GM23338 (cell line): Measurements from ENCODE around the gene MANEA. TPM values are rescaled to one million over a fixed set of nuclear protein-coding genes. Genes with fewer than 3 reads are reported as not detected.

Experiments used
- ATAC-seq: fragments of 200-7000 bp; cut with Tn5 transposase; 3 replicates; pipeline ENCODE4 v1.9.1; 2020
- DNase-seq: peaks from one replicate; pipeline ENCODE4 v3.0.0-alpha.2; 2015; ENCODE audit warnings: low spot score
- H2AFZ ChIP-seq: fragments of 200-600 bp; sonication (generic); 2 replicates; pipeline ENCODE4 v1.8.0; 2016; ENCODE audit warnings: antibody characterized with exemption, mild to moderate bottlenecking, moderate library complexity
- H3F3A ChIP-seq: fragments of 200-600 bp; sonication (generic); replicated peaks from 2 replicates; pipeline ENCODE4 v1.8.0; 2017; ENCODE audit warnings: antibody characterized with exemption, mixed run types, low read depth
- H3K27ac ChIP-seq: fragments of 200-600 bp; sonication (generic); 2 replicates; pipeline ENCODE4 v1.6.1; 2016; ENCODE audit warnings: low read depth
- H3K27me3 ChIP-seq: fragments of 200-600 bp; sonication (generic); 2 replicates; pipeline ENCODE4 v1.8.0; 2016; ENCODE audit warnings: mild to moderate bottlenecking, mixed run types, moderate library complexity; ENCODE audit not compliant: insufficient read depth
- H3K36me3 ChIP-seq: fragments of 200-600 bp; sonication (generic); 2 replicates; pipeline ENCODE4 v1.8.0; 2016; ENCODE audit warnings: mild to moderate bottlenecking; ENCODE audit not compliant: insufficient read depth
- H3K4me1 ChIP-seq: fragments of 200-600 bp; sonication (generic); 2 replicates; pipeline ENCODE4 v1.8.0; 2016; ENCODE audit warnings: mild to moderate bottlenecking, moderate library complexity; ENCODE audit not compliant: insufficient read depth
- H3K4me2 ChIP-seq: fragments of 200-600 bp; sonication (generic); 2 replicates; pipeline ENCODE4 v1.7.1; 2017; ENCODE audit warnings: mixed run types
- H3K4me3 ChIP-seq: fragments of 200-600 bp; sonication (generic); 2 replicates; pipeline ENCODE4 v1.6.1; 2016; ENCODE audit warnings: mixed run types
- H3K79me2 ChIP-seq: fragments of 200-600 bp; sonication (generic); replicated peaks from 2 replicates; pipeline ENCODE4 v1.8.0; 2017; ENCODE audit warnings: mild to moderate bottlenecking; ENCODE audit not compliant: insufficient read depth
- H3K9me2 ChIP-seq: fragments of 200-600 bp; sonication (generic); 2 replicates; pipeline ENCODE4 v1.8.0; 2017; ENCODE audit not compliant: insufficient read depth
- H4K20me1 ChIP-seq: fragments of 200-600 bp; sonication (generic); replicated peaks from 2 replicates; pipeline ENCODE4 v1.8.0; 2017; ENCODE audit warnings: mild to moderate bottlenecking; ENCODE audit not compliant: insufficient read depth
- H3K27ac Mint-ChIP-seq: 2 replicates; pipeline ENCODE4 v1.8.0; 2020; ENCODE audit warnings: inconsistent platforms, mild to moderate bottlenecking, moderate library complexity, mixed read lengths
- H3K27me3 Mint-ChIP-seq: 3 replicates; pipeline ENCODE4 v1.8.0; 2022; ENCODE audit warnings: low read depth, mild to moderate bottlenecking, moderate library complexity, mixed read lengths, inconsistent platforms; ENCODE audit not compliant: insufficient read depth, poor library complexity
- H3K36me3 Mint-ChIP-seq: 3 replicates; pipeline ENCODE4 v1.8.0; 2021; ENCODE audit warnings: low read depth, mild to moderate bottlenecking, inconsistent platforms, moderate library complexity, mixed read lengths
- H3K4me1 Mint-ChIP-seq: 3 replicates; pipeline ENCODE4 v1.8.0; 2020; ENCODE audit warnings: mild to moderate bottlenecking, inconsistent platforms, mixed read lengths
- H3K4me3 Mint-ChIP-seq: 3 replicates; pipeline ENCODE4 v1.8.0; 2021; ENCODE audit warnings: moderate library complexity, mild to moderate bottlenecking, inconsistent platforms, mixed read lengths
- H3K9me3 Mint-ChIP-seq: 3 replicates; pipeline ENCODE4 v1.8.0; 2020; ENCODE audit warnings: moderate library complexity, mild to moderate bottlenecking, inconsistent platforms, mixed read lengths
- CREB1 ChIP-seq: fragments of 250-450 bp; sonication (Bioruptor Pico); IDR thresholded peaks from 2 replicates; pipeline ENCODE4 v1.5.0; 2020; ENCODE audit warnings: low read depth, mild to moderate bottlenecking, moderate library complexity
- CTCF ChIP-seq, 2 experiments: fragments of 200-600 bp in 1 of 2; sonication (generic) in 1 of 2; conservative IDR thresholded peaks; 2 replicates each; pipeline versions ENCODE4 v1.5.1 to v1.6.1; 2016 to 2017; ENCODE audit warnings: antibody characterized with exemption in 2 of 2, low read depth in 2 of 2, mild to moderate bottlenecking in 2 of 2, moderate library complexity in 1 of 2
- EZH2 ChIP-seq: fragments of 200-600 bp; sonication (generic); IDR thresholded peaks from one replicate; pipeline ENCODE4 v1.8.0; 2017; ENCODE audit warnings: antibody characterized with exemption, mild to moderate bottlenecking, low read depth; ENCODE audit not compliant: unreplicated experiment
- EZH2phosphoT487 ChIP-seq: fragments of 200-600 bp; sonication (generic); IDR thresholded peaks from one replicate; pipeline ENCODE4 v1.8.1; 2018; ENCODE audit warnings: antibody characterized with exemption; ENCODE audit not compliant: unreplicated experiment
- JUNB ChIP-seq: IDR thresholded peaks from one replicate; pipeline ENCODE4 v1.6.1; 2016; ENCODE audit warnings: antibody characterized with exemption; ENCODE audit not compliant: unreplicated experiment
- NANOG ChIP-seq: IDR thresholded peaks from 2 replicates; pipeline ENCODE4 v1.6.1; 2016; ENCODE audit warnings: antibody characterized with exemption, borderline replicate concordance
- POLR2AphosphoS5 ChIP-seq: IDR thresholded peaks from 2 replicates; pipeline ENCODE4 v1.6.1; 2016; ENCODE audit warnings: antibody characterized with exemption, low read depth
- STAT1 ChIP-seq: IDR thresholded peaks from one replicate; pipeline ENCODE4 v1.6.1; 2016; ENCODE audit warnings: antibody characterized with exemption; ENCODE audit not compliant: unreplicated experiment
- ZNF114 ChIP-seq: fragments of 250-450 bp; sonication (Bioruptor Pico); IDR thresholded peaks from 2 replicates; pipeline ENCODE4 v1.5.0; 2020; ENCODE audit warnings: mild to moderate bottlenecking, moderate library complexity
- polyA plus RNA-seq: library from polyadenylated mRNA; unstranded; fragments of >200 nt; fragmentation: Nextera tagmentation; extraction: Ambion mirVana; gene quantifications from 2 replicates; pipeline ENCODE4 v1.2.1, GENCODE V29; 2016
- total RNA-seq: library from RNA; depleted of rRNA; stranded (reverse); fragments of >200 nt; shearing (Covaris generic); gene quantifications from 2 replicates; pipeline ENCODE4 v1.2.3, GENCODE V29; 2014
- TF ChIP-seq, protein P1 (sequence below): fragments of 250-450 bp; sonication (Bioruptor Pico); IDR thresholded peaks from 2 replicates; pipeline ENCODE4 v1.5.0; 2020; ENCODE audit warnings: mild to moderate bottlenecking, moderate library complexity
- TF ChIP-seq, protein P2 (sequence below): IDR thresholded peaks from 2 replicates; pipeline ENCODE4 v1.6.1; 2016; ENCODE audit warnings: antibody characterized with exemption

Gene MANEA
- total and polyA plus RNA-seq, 2 experiments from 2014 or later: 4.8 to 9.8 TPM

DNA sequence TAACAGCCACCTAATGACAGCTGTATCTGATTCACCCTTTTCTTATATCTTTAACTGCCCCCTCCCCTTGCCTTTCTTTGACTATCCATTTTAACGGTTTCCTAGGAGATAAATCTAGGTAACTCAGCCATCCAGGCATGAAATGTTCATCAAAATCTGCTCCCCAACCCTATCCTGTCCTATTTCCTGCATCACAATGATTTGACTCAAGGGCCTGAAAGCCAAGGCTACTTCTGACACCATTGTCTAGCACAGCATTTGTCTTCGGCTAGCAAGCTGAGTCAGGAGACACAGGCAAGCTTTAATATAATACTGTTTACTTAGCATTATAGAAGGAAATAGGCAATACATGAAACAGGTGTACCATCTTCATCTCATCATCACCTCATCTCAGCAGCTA, 31.6 kb upstream of the MANEA start (continued):
- TF ChIP-seq, protein P1, sequence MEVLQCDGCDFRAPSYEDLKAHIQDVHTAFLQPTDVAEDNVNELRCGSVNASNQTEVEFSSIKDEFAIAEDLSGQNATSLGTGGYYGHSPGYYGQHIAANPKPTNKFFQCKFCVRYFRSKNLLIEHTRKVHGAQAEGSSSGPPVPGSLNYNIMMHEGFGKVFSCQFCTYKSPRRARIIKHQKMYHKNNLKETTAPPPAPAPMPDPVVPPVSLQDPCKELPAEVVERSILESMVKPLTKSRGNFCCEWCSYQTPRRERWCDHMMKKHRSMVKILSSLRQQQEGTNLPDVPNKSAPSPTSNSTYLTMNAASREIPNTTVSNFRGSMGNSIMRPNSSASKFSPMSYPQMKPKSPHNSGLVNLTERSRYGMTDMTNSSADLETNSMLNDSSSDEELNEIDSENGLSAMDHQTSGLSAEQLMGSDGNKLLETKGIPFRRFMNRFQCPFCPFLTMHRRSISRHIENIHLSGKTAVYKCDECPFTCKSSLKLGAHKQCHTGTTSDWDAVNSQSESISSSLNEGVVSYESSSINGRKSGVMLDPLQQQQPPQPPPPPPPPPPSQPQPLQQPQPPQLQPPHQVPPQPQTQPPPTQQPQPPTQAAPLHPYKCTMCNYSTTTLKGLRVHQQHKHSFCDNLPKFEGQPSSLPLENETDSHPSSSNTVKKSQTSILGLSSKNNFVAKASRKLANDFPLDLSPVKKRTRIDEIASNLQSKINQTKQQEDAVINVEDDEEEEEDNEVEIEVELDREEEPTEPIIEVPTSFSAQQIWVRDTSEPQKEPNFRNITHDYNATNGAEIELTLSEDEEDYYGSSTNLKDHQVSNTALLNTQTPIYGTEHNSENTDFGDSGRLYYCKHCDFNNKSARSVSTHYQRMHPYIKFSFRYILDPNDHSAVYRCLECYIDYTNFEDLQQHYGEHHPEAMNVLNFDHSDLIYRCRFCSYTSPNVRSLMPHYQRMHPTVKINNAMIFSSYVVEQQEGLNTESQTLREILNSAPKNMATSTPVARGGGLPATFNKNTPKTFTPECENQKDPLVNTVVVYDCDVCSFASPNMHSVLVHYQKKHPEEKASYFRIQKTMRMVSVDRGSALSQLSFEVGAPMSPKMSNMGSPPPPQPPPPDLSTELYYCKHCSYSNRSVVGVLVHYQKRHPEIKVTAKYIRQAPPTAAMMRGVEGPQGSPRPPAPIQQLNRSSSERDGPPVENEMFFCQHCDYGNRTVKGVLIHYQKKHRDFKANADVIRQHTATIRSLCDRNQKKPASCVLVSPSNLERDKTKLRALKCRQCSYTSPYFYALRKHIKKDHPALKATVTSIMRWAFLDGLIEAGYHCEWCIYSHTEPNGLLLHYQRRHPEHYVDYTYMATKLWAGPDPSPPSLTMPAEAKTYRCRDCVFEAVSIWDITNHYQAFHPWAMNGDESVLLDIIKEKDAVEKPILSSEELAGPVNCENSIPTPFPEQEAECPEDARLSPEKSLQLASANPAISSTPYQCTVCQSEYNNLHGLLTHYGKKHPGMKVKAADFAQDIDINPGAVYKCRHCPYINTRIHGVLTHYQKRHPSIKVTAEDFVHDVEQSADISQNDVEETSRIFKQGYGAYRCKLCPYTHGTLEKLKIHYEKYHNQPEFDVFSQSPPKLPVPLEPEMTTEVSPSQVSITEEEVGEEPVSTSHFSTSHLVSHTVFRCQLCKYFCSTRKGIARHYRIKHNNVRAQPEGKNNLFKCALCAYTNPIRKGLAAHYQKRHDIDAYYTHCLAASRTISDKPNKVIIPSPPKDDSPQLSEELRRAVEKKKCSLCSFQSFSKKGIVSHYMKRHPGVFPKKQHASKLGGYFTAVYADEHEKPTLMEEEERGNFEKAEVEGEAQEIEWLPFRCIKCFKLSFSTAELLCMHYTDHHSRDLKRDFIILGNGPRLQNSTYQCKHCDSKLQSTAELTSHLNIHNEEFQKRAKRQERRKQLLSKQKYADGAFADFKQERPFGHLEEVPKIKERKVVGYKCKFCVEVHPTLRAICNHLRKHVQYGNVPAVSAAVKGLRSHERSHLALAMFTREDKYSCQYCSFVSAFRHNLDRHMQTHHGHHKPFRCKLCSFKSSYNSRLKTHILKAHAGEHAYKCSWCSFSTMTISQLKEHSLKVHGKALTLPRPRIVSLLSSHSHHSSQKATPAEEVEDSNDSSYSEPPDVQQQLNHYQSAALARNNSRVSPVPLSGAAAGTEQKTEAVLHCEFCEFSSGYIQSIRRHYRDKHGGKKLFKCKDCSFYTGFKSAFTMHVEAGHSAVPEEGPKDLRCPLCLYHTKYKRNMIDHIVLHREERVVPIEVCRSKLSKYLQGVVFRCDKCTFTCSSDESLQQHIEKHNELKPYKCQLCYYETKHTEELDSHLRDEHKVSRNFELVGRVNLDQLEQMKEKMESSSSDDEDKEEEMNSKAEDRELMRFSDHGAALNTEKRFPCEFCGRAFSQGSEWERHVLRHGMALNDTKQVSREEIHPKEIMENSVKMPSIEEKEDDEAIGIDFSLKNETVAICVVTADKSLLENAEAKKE (CRISPR knock-in tag): no peak
- TF ChIP-seq POLR2AphosphoS5: no peak
- TF ChIP-seq CREB1 (CRISPR knock-in tag): no peak
- TF ChIP-seq EZH2phosphoT487: no peak
- no peak for TF ChIP-seq CTCF (conservative IDR thresholded peaks at IDR 0.05; ENCODE audit: low read depth in 2 of 2)
- no peak for TF ChIP-seq ZNF114
- TF ChIP-seq NANOG: no peak
- TF ChIP-seq STAT1: no peak
- TF ChIP-seq JUNB: no peak

DNA sequence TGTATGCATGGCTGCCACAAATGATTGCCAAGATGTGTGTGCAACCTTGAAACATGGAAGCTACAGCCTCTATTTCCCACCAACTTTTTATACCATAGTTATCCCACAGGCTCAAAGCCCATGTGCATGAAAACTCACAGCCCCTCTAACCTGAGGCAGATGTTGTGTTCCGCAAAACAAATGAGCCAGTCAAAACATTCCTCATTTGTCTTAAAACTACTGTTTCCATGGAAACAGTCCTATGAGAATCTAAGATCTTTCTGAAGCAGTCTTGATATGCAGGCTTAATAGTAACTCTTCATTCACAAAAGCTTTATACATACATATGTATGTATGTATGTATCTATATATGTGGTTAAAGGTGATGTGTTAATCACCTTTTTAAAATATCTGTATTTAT, 31.2 kb upstream of the MANEA start:
- no peak overlapping the region for H3K4me3 ChIP-seq
- Mint-ChIP-seq H3K4me1 (peaks cover 8% of the 10 kb centered on the region), H3K36me3 (no peaks in the 10 kb centered on the region)
- no peak for TF ChIP-seq JUNB
- no peak for TF ChIP-seq CTCF (conservative IDR thresholded peaks at IDR 0.05; ENCODE audit: low read depth in 2 of 2)
- TF ChIP-seq, protein P2, sequence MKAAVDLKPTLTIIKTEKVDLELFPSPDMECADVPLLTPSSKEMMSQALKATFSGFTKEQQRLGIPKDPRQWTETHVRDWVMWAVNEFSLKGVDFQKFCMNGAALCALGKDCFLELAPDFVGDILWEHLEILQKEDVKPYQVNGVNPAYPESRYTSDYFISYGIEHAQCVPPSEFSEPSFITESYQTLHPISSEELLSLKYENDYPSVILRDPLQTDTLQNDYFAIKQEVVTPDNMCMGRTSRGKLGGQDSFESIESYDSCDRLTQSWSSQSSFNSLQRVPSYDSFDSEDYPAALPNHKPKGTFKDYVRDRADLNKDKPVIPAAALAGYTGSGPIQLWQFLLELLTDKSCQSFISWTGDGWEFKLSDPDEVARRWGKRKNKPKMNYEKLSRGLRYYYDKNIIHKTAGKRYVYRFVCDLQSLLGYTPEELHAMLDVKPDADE: no peak
- no peak for TF ChIP-seq EZH2

More for the DNA sequence above, 31.2 kb upstream of the MANEA start:
- H3K27ac Mint-ChIP-seq: no peak overlapping the region
- Histone ChIP-seq H3K36me3 (no peaks in the 10 kb centered on the region), H3F3A (no peaks in the 10 kb centered on the region), H3K27me3 (no peaks in the 10 kb centered on the region), H3K4me1 (peaks cover 8% of the 10 kb centered on the region; the same call in 1 of the 2 replicates), H4K20me1 (no peaks in the 10 kb centered on the region), H3K9me2 (peaks cover 2% of the 10 kb centered on the region; the same call in 1 of the 2 replicates), H3K27ac (no peak overlapping the region), H2AFZ (no peak overlapping the region), H3K79me2 (no peaks in the 10 kb centered on the region), H3K4me2 (no peak overlapping the region)
- H3K9me3 Mint-ChIP-seq: no peaks in the 10 kb centered on the region
- no peak for DNase-seq
- peaks cover 3% of the 10 kb centered on the region for H3K27me3 Mint-ChIP-seq
- H3K4me3 Mint-ChIP-seq: no peak overlapping the region
- ATAC-seq: no peak
